Measurements from ENCODE around the gene MAP7D3.

- no peak for TF ChIP-seq CEBPB (IDR thresholded peaks at IDR 0.05; ENCODE audit: low read depth)
- no peak for TF ChIP-seq CTCF (IDR thresholded peaks at IDR 0.05 in 2 of 3, conservative IDR thresholded peaks at IDR 0.05 in 1 of 3; ENCODE audit: borderline replicate concordance in 1 of 3, insufficient read depth in 1 of 3, low read depth in 2 of 3, low read length in 2 of 3)
- no peak for TF ChIP-seq ZFX (IDR thresholded peaks at IDR 0.05)
- TF ChIP-seq POLR2A (IDR thresholded peaks at IDR 0.05; ENCODE audit: borderline replicate concordance, extremely low read depth, insufficient read depth, insufficient read length): no peak
Measured at GRCh38 chrX:136259543-136259942, 8.3 kb upstream of the MAP7D3 start.

All from HCT116 (cell line).